Measurements from ENCODE around the gene KDM7A. TPM values are rescaled to one million over a fixed set of nuclear protein-coding genes. Genes with fewer than 3 reads are reported as not detected.

KDM7A gene
- total RNA-seq, 4 donors from 2014 or later, result 11.1 to 29.8 (median 20.7) TPM

GRCh38 chr7:140048138-140048537 lies 128.6 kb downstream of the KDM7A start:
- no peak overlapping the region for H3K4me3 ChIP-seq (replicated peaks in 1 of 3)
- no peak for DNase-seq
- intact Hi-C loops (cut with DNase I), result no loop called here
- no peak overlapping the region for H3K27ac ChIP-seq
- H3K27me3 ChIP-seq, result no peaks in the 10 kb centered on the region
- 95% methylated on average over 4 of the region's 4 CpGs for WGBS, 2 donors
- H3K4me1 ChIP-seq, result peaks cover 5 to 16% of the 10 kb centered on the region in 2 donors
- H3K36me3 ChIP-seq, result peaks cover 4 to 5% of the 10 kb centered on the region in 2 donors
- no peaks in the 10 kb centered on the region for H3K9me3 ChIP-seq
- no peak for TF ChIP-seq CTCF (IDR thresholded peaks at IDR 0.05)
- TF ChIP-seq POLR2A (IDR thresholded peaks at IDR 0.05), result no peak

- Histone ChIP-seq H3K4me1 (peaks cover 5 to 16% of the 10 kb centered on the region in 2 donors), H3K36me3 (peaks cover 4 to 5% of the 10 kb centered on the region in 2 donors), H3K9me3 (no peaks in the 10 kb centered on the region), H3K27ac (no peak overlapping the region), H3K4me3 (replicated peaks in 1 of 3) (no peak overlapping the region), H3K27me3 (no peaks in the 10 kb centered on the region)
- intact Hi-C loops (cut with DNase I), result no loop called here
- no peak for TF ChIP-seq POLR2A (IDR thresholded peaks at IDR 0.05)
- no peak for TF ChIP-seq CTCF (IDR thresholded peaks at IDR 0.05)
- DNase-seq, result no peak
- 95 to 96% methylated on average over 3 of the region's 3 CpGs for WGBS, 2 donors
Measured at GRCh38 chr7:140047197-140047596, 129.6 kb downstream of the KDM7A start.

- TF ChIP-seq CTCF (IDR thresholded peaks at IDR 0.05) (no peak), POLR2A (IDR thresholded peaks at IDR 0.05) (no peak)
- Histone ChIP-seq H3K27me3 (no peaks in the 10 kb centered on the region), H3K4me3 (replicated peaks in 1 of 3) (no peak overlapping the region), H3K27ac (no peak overlapping the region), H3K4me1 (peaks cover 5 to 16% of the 10 kb centered on the region in 2 donors), H3K36me3 (peaks cover 5 to 14% of the 10 kb centered on the region in 2 donors), H3K9me3 (no peaks in the 10 kb centered on the region)
- DNase-seq, result no peak
- intact Hi-C loops (cut with DNase I), result no loop called here
- WGBS, 2 donors, result 72 to 80% methylated on average over 6 of the region's 6 CpGs
Measured at GRCh38 chr7:140045697-140046096, 131.1 kb downstream of the KDM7A start.

DNA sequence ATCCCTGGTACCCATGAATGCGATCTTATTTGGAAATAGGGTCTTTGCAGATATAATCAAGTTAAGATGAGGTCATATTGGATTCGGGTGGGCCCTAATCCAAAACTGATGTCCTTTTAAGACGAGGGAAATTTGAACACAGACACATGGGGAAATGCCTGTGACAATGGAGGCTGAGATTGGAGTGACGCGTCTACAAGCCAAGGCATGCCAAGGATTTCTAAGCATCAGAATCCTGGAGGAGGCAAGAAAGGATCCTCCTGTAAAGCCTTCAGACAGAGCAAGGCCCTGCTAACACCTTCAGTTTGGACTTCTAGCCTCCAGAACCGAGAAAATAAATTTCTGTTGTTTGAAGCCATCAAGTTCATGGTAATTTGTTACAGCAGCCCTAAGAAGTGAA lies 132.5 kb downstream of the KDM7A start:
- Histone ChIP-seq H3K9me3 (no peaks in the 10 kb centered on the region), H3K4me1 (peaks cover 3 to 4% of the 10 kb centered on the region in 2 donors), H3K36me3 (peaks cover 5 to 17% of the 10 kb centered on the region in 2 donors), H3K27ac (no peak overlapping the region), H3K27me3 (no peaks in the 10 kb centered on the region), H3K4me3 (replicated peaks in 1 of 3) (no peak overlapping the region)
- WGBS, 2 donors, result 98 to 99% methylated on average over 6 of the region's 6 CpGs
- no peak for TF ChIP-seq POLR2A (IDR thresholded peaks at IDR 0.05)
- TF ChIP-seq CTCF (IDR thresholded peaks at IDR 0.05), result no peak
- no peak for DNase-seq
- intact Hi-C loops (cut with DNase I), result no loop called here

DNA sequence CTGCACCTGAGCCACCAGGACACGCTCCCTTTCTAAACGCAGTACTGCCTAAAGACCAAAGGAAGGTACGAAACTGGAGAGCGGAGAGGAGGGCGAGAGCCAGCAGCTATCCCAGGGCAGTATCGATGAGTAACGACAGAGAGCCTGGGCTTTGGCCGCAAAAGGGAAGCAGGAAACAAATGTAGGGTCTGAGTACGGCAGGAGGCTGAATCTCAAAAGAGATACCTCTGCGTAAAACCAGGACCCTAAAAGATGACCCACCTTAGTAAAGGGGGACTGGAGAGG lies 134.5 kb downstream of the KDM7A start:
- no peak overlapping the region for H3K27ac ChIP-seq
- intact Hi-C loops (cut with DNase I), result no loop called here
- no peaks in the 10 kb centered on the region for H3K4me1 ChIP-seq
- TF ChIP-seq CTCF (IDR thresholded peaks at IDR 0.05) (no peak), POLR2A (IDR thresholded peaks at IDR 0.05) (no peak)
- WGBS, 2 donors, result 90 to 93% methylated on average over 10 of the region's 10 CpGs
- DNase-seq, result no peak
- no peak overlapping the region for H3K4me3 ChIP-seq (replicated peaks in 1 of 3)
- peaks cover 14 to 26% of the 10 kb centered on the region in 2 donors for H3K36me3 ChIP-seq
- no peaks in the 10 kb centered on the region for H3K27me3 ChIP-seq
- no peaks in the 10 kb centered on the region for H3K9me3 ChIP-seq
